GM20000 (cell line): ENCODE data around the gene TP53TG5.

Experiments used
- DNase-seq: peaks from one replicate; pipeline ENCODE4 v3.0.0; 2012; ENCODE audit warnings: low spot score
- TF ChIP-seq, protein P1 (sequence below): IDR thresholded peaks from 2 replicates; pipeline ENCODE4 v1.5.1; 2012; ENCODE audit warnings: mild to moderate bottlenecking, control low read depth; ENCODE audit errors: extremely low read depth, missing control alignments

The TP53TG5 gene

DNA sequence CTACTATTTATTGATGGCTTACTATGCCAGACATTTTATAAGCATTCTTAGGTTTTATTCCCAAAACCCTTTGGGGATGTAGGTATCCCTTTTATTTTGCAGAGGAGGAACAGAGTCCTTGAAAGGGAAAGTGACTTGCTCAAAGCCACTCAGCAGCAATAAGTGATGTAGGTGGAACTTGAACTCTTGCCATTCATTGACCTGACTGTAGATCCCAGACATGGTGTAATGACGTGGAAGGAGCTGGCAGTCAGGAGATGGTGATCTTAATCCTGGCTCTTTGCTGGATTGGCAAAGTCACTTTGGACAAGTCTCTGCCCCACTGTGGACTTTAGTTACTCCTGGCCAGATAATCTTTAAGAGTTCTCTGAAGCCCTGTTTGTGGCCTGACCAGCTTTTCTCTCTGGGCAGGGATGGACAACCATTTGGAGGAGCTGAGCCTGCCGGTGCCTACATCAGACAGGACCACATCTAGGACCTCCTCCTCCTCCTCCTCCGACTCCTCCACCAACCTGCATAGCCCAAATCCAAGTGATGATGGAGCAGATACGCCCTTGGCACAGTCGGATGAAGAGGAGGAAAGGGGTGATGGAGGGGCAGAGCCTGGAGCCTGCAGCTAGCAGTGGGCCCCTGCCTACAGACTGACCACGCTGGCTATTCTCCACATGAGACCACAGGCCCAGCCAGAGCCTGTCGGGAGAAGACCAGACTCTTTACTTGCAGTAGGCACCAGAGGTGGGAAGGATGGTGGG, 31.6 kb upstream of the TP53TG5 start:
- TF ChIP-seq, protein P1, sequence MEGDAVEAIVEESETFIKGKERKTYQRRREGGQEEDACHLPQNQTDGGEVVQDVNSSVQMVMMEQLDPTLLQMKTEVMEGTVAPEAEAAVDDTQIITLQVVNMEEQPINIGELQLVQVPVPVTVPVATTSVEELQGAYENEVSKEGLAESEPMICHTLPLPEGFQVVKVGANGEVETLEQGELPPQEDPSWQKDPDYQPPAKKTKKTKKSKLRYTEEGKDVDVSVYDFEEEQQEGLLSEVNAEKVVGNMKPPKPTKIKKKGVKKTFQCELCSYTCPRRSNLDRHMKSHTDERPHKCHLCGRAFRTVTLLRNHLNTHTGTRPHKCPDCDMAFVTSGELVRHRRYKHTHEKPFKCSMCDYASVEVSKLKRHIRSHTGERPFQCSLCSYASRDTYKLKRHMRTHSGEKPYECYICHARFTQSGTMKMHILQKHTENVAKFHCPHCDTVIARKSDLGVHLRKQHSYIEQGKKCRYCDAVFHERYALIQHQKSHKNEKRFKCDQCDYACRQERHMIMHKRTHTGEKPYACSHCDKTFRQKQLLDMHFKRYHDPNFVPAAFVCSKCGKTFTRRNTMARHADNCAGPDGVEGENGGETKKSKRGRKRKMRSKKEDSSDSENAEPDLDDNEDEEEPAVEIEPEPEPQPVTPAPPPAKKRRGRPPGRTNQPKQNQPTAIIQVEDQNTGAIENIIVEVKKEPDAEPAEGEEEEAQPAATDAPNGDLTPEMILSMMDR = no peak

DNA sequence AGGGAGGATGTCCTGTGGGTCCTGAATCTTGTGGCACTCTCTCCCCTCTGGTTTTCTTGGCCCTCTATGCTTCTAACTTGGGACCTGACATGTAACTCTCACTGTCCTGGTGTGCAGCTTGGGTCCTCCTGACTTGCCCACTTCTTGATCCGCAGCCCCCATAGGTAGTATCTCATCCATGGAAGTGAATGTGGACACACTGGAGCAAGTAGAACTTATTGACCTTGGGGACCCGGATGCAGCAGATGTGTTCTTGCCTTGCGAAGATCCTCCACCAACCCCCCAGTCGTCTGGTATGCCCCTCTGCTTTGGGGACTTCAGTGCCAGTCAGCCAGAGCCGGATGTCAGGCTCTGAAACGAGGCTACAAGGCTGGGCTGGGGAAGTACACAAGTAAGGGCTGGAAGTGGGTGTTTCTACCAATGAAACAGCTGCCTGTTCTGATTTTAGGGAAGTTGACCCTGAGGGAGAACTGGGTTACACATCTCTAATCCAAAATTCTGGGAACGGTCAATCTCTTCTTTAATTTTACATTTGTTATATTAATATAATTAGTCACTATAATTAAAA, 30.6 kb upstream of the TP53TG5 start:
- peak; percentile 34 for DNase-seq
- TF ChIP-seq, protein P1 = no peak

More for the DNA sequence above, 31.6 kb upstream of the TP53TG5 start:
- no peak for DNase-seq

DNA sequence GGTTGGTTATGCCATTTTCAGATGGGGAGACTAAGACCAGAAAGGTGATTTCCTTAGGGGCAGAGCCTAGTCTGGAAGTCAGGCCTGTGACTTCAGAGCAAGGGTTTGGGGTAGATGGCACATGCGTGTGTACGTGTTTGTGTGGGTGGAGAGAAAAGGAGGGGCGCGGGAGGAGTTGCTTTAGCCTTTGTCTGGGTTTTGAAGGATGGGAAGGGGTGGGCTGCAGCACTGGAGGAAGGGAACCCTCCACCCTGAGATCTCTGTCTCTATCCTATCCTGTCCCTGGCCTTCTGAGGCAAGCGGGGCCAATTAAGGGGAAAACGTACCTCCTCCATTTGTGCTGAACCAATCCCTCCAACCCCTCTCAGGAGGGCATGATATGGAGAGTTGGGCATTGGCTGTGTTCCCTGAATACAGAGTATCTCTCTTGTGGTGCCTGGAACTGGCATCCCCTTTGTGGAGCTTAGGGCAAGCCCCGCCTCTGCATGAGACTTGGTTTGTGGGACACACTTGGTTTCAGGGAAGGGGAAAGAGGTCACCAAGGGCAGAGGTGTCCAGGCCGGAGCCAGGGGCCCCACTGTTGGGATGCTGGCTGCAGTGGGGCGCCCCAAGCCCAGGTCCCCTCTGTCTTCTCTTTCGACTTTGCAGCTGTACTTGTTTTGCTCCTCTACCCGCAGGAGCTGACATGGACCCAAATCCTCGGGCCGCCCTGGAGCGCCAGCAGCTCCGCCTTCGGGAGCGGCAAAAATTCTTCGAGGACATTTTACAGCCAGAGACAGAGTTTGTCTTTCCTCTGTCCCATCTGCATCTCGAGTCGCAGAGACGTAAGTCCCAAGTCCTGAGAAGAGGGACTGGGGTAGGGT, 29.9 kb upstream of the TP53TG5 start, which contains the start of gene DBNDD2:
DBNDD2 (plus strand) TSS at position 507 of the 863 bp plus-strand sequence; CDS start at position 686, 179 bp downstream.
- DNase-seq = peak; percentile 33
- TF ChIP-seq, protein P1 = no peak

DNA sequence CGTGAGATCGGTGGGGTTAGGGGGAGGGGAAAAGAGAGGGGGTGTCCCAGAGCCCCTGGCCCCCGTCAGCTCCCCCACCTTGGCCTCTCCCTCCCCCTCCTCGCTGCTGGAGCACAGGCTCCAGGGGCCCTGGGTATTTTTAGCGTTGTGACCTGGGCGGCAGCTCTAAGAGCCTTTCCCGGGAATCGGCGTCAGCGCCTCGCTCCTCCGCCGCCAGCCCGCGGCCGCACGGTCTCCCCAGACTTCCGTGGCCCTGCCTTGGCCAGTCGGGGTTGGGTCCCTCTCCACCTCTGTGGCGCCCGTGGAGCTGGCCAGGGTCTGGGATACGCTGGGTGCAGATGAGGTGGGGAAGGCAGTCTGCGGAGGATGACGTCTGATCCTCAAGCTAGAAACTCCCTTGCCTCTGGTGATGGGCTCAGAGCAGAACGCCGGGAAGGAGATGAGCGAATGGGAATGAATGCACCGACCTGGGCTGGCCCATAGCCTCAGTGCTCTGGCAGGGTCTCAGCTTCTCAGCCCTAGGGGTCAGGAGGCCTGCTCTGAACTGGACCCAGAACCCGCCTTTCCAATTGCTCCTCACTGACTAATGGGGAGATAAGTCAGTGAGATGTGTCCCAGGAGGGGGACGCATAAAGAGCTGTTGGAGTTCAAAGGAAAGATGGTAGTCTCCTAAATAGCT, 29.1 kb upstream of the TP53TG5 start:
- DNase-seq = no peak
- TF ChIP-seq, protein P1 = no peak

DNA sequence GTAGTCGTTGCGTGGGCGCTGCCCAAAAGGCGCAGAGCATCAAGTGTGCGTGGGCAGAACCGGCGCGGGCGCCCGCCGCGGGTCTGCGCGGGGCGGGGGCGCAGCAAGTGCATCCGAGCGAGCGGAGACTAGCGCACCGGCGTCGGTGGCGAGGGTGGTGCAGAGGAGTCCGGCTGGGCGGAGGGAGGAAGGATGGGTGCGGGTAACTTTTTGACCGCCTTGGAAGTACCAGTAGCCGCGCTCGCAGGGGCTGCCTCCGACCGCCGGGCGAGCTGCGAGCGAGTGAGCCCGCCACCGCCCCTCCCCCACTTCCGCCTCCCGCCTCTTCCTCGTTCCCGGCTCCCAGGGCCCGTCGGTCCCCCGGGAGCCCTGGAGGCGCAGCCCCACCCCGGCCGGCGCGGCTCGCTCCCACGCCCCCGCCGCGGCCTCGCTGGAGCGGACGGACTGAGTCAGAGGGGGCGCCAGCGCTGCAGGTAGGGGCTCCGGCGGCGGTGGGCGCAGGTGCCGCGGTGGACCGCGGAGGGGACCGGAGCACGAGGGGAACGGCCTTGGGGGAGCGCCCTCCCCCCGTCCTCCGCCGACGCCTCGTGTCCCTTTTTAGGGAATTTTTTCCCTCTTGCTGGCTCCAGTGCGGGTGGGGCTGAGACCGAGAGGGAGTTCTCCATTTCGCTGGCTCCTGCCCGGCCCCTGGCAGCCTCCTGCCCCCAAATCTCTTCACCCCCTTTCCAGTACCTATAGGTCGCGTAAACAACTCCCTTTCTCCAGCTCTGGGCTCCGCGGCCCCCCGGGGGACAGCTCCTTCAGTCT, 28.3 kb upstream of the TP53TG5 start:
- TF ChIP-seq, protein P1 = no peak
- DNase-seq = peak; percentile 53

DNA sequence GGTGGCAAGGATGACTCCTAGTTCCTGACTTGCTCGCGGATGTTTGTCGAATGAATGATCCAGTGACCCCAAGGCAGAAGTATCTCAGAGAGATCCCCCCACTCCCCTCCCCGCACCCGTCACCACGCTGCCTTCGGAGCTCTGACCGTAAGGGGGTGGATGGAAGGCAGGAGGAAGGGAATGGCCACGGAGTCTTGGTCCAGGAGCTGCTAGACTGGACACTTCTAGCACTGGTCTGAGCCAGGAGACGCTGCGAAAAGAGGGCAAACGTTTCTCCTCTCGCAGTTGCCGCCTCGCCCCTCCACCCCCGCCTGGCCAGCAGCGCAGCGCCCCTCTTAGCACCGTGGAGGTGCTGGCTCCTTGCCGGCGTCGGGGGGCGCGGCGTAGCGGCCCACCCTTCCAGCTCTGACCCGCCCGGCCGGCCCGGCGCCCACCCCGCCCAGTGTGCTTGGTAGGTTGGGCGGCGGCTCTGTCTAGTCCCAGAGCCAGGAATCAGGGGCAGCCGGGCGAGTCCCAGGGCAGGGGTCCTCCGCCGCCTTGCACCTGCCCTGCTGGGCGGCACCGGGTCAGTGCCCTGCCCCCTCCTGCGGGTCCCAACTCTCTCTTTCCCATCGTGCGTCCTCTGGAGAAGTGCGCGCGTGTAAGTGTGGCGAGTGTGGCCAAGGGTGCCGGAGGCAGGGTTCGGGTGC, 27.6 kb upstream of the TP53TG5 start:
- DNase-seq = peak; percentile 36
- TF ChIP-seq, protein P1 = no peak
